ENCODE data around the gene GBF1.

Gene GBF1

GRCh38 chr10:102408131-102408727 lies 162.9 kb downstream of the GBF1 start:
- DNase-seq (ENCODE audit: low read depth in 2 of 2) = no peak

- peak; percentile 63 to 65 for DNase-seq (ENCODE audit: low read depth in 2 of 2)
Measured at GRCh38 chr10:102408728-102409603, 163.6 kb downstream of the GBF1 start.

DNA sequence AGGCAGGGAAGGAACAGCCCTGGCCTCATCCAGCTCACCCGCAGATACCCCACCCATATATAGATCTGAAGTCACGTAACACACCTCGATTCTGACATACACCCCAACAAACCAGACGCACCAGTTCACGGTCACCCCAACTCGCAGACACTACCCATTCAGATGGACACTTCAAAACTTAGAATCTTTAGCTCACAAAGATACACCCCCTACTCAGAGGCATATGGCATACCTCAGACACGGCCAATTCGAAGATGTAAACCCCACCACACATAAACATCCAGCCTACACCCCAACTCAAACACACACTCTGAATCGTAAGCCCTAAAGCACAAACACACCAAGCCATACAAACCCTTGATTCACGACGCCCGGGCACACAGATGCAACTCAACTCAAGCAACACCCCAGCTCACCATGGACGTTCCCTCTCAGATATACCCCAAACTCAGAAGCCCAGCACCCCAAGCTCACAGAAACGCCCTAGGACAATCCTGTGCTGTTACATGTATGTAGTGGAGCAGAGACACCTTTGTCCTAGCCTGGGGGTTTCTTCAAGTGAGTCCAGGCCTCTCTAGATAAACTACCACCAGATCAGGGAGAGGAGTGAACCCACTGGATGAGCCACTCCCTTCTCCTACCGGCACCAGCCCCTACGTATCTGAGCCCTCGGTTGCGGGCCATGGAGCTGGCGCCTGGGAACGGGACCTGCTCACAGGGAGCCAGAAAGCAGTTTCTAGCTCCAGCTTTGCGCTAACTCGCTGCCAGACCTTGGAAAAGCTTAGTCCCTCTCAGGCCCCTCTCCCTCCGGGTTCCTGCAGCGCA lies 164.5 kb downstream of the GBF1 start:
- no peak for DNase-seq (ENCODE audit: low read depth in 2 of 2)

DNA sequence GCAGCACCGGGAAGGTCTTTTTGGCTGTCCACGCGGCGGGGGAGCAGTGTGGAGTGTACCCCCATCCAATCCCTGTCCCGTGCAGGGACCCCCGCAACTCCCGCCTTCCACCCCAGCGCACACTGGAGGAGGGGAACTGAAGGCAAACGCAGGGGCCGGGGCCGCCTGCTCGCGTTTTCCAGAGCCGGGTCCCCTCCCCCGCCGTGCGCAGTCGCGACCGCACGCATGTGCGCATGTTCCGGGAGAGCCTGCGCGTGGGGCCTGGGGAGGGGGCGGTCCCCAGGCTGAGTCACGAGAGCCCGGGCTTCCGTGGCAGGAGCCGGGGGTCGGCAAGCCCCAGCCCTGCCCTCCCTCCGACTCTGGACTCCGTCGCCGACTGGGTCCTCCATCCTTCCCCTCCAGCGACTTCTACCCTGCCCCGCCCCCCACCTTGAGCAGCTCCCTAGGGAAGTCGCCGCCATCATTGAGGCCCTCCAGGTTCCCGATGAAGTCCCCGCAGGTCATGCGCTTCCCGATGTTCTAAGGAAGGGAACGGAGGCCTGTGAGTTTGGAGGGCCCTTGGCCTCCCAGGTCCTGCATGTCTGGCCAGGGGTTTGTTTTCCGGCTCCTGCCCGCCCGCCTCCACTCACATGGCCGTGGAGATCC lies 165.2 kb downstream of the GBF1 start:
- peak; percentile 35 to 39 for DNase-seq (ENCODE audit: low read depth in 2 of 2)

DNA sequence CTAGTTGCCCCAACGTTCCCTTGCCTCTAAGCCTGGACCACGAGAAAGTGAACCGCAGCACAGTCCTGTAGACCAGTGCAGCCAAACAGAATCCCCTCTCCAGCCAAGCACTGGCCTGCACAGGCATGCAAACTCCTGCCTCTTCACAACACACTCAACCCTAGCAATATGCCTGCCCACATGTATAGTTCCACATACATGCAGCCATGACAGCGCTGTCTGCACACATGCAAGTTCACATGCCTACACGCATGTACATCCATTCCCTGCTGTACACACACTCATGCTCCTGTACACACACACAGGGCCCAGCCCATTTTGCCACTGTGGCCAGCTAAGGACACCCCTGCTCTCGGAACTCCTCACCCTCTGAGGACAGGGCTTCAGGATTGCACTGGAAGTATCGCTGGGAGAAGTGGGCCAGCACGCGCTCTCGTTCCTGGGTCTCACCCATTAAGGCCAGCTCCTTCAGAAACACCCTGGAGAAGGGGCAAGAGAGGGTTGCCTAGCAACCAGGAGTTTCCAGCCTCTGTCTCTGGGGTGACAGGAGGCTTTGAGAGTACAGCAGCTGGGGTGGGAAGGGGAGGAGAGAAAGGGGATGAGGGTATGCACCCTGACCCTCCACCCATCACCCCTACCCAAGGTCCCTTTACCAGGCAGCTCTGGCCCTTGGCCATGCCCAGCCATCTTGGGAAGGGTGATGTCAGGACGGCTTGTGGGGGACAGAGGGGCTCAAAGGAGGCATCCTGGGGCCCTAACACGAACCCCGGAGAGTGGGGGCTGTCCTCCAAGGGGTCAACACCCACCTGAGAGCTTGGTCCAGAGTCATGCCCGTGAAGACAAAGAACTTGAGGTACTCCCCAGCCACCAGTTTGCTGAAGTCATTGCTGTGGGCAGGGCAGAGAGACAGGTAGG lies 166.3 kb downstream of the GBF1 start:
- DNase-seq (ENCODE audit: low read depth in 2 of 2) = no peak

- no peak for DNase-seq (ENCODE audit: low read depth in 2 of 2)
Measured at GRCh38 chr10:102412293-102412692, 167.0 kb downstream of the GBF1 start.

DNA sequence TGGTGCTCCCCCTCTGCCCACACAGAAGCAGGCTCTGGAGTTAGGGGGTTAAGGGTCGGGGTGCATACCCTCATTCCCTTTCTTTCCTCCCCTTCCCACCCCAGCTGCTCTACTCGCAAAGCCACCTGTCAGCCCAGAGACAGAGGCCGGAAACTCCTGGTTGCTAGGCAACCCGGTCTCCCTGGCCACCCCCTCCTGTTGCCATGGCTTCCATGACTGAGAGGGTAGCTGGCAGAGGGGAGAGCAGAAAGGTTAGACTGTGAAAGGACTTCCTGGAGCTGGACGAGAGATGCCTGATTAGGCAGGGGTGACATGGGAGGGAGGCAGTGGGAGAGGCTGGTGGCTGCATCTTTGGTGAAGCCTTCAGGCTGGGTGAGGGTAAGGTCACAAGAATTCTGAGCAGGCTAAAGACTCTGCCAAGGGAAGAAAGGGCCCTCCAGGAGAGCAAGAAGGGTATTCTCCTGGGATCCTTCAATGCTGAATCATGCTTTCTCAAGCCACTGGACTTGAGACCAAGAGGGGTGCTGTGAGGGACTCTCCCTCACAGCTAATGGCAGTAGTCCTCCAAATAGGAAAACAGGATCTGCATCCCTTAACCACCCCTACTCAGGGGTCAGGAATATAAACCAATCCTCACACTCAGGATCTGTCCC lies 167.8 kb downstream of the GBF1 start:
- no peak for DNase-seq (ENCODE audit: low read depth in 2 of 2)

DNA sequence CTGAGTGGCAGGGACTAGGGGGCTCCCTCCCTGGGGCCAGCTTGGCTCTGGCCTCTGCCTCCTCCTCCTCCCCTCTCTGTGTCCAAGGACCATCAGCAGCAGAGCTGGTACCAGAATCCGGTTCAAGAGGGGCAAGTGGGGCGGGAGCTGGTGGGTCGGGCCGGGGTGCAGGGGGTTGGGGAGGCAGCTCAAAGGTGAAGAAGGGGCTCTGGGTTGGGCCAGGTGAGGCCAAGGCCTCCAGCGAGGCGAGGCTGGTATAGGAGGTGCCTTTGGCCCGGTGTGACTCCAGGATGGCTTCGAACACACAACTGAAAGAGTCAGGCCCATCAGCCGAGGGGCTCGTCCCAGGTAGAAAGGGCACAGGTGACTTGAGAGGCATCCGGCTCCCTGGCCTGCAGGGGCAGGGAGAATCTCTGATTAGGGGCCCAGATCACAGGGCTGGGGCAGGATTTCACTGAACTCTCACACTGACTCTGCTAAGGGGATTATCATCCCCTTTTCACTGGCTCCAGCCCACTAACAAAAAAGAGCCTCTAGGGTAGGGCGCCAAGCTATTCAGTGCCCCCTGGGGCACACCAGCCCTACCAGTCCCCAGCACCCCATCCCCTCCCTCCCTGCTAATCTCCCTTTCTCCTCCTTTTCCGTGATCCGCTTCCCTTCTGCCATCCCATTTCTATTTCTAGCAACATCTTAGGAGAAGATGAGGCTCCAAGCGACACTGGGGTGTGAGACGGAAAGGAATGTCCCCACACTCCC lies 168.7 kb downstream of the GBF1 start:
- DNase-seq (ENCODE audit: low read depth in 2 of 2) = no peak

- DNase-seq (ENCODE audit: low read depth in 2 of 2) = no peak
Measured at GRCh38 chr10:102414749-102415148, 169.4 kb downstream of the GBF1 start.

DNA sequence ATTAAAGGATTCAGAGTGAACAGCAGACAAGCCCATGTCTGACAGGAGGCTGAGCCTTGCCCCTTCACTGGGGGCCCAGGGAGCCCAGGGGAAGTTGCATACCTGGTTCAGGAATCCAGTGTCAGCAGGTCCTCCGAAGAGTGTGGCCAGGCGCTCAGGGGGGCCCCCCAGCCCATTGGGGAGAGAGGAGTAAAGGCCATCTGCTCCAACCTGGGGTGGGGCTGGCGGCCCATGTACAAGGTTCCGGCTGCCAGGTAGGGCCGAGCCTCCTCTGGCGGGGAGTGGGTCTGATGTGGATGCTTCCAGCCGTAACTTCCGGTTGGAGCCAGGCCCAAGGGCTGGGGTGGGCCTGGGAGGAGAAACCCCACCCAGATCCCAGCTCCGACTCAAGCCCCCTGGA lies 171.0 kb downstream of the GBF1 start:
- DNase-seq (ENCODE audit: low read depth in 2 of 2) = no peak

GRCh38 chr10:102416695-102417094 lies 171.4 kb downstream of the GBF1 start:
- no peak for DNase-seq (ENCODE audit: low read depth in 2 of 2)

DNA sequence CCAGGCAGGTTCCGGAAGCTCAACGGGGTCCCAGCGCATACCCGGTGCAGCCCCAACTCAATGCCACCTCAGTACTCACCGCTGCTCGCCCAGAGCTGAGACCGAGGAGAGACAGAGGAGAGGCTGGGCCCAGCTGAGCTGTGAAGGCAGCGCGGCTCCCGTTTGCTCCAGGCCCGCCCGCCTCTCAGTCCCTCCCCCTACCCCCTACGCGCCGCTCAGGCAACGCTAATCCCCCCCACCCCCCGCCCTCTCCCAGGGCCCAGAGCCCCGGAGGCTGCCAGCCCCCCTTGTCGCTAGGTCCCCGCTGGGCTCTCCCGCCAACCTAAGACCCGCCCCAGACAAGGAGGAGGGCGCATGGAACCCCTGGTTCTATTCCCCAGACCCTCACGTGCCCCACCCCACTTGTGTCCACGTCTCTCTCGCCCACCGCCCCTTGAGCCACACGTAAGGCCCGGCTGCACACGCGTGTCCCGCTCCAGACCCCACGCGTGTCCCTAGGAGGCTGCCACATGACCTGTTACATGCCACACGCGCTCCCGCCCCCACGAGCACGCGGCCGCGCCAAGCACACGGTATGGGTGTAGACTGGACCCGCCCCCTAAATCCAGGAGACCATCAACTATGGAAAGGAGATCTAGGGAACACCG lies 173.4 kb downstream of the GBF1 start, which contains the start of gene PSD:
Gene PSD, minus strand, starts transcription at position 164 of the 647 bp plus-strand sequence. CDS start 1,747 bp downstream, outside the sequence.
- DNase-seq (ENCODE audit: low read depth in 2 of 2) = no peak

- peak in 1 of 2 donors; percentile 47 for DNase-seq (ENCODE audit: low read depth in 2 of 2)
Measured at GRCh38 chr10:102419269-102420180, 174.2 kb downstream of the GBF1 start.

GRCh38 chr10:102420181-102420713 lies 174.9 kb downstream of the GBF1 start:
- no peak for DNase-seq (ENCODE audit: low read depth in 2 of 2)

GRCh38 chr10:102420714-102421506 lies 175.6 kb downstream of the GBF1 start, which contains the start of gene FBXL15:
Gene FBXL15 (plus strand): TSS chr10:102420836. CDS start chr10:102421130, 294 bp downstream.
- DNase-seq (ENCODE audit: low read depth in 2 of 2) = peak; percentile 90 to 91

DNA sequence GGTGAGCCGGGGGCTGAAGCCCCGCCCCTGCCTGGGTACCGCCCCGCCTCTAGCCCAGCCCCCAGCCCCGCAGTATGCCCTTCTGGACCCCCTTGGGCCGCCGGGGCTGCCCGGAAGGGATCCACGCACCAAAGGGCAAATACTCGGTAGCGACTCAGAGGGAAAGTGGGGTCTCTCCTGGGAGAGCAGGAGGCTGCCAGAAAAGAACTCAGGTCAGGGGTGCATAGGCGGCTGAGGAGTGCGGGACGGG lies 176.1 kb downstream of the GBF1 start:
- DNase-seq (ENCODE audit: low read depth in 2 of 2) = no peak
